Germinal center (tissue), 1 donor: ENCODE results near the gene JPH3.

Experiments used
- DNase-seq: peaks from one replicate; pipeline ENCODE4 v3.0.0; 2012; ENCODE audit warnings: mixed read lengths, low spot score

JPH3 gene

DNA sequence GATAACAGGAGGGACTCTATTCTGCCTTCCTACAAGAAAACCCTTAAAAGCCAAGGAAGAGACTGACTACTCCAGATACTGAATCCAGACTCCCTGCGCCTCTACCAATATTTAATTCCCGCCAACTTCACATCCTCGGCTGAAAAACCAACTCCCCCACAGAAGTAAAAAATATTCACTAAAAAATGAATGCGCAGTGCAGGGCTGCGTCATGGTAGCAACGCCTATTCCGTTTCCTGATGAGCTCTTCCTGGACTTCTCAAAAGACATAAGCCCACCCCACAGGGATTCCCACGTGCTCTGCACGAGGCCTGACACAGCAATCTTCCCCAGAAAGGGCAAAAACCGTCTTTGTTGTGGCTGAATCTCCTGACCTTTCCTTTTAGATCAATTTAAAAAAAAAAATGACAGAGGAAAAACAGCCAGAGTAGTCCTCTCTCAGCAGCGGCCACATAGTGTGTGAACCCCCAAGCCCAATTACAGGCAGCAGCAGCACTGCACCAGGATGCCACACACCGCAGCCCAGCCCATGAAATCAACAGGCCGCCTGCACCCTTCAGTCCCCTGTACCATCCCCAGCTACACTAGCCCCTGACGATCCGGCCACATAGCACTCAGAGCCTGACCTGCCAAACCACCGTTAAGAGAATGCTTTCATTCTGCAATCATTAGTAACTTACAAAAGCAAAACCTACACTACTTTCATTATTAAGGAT, 139.6 kb downstream of the JPH3 start:
- no peak for DNase-seq

- no peak for DNase-seq
Measured at GRCh38 chr16:87742781-87743490, 140.6 kb downstream of the JPH3 start.

- DNase-seq, result no peak
Measured at GRCh38 chr16:87744750-87745514, 142.6 kb downstream of the JPH3 start.

DNA sequence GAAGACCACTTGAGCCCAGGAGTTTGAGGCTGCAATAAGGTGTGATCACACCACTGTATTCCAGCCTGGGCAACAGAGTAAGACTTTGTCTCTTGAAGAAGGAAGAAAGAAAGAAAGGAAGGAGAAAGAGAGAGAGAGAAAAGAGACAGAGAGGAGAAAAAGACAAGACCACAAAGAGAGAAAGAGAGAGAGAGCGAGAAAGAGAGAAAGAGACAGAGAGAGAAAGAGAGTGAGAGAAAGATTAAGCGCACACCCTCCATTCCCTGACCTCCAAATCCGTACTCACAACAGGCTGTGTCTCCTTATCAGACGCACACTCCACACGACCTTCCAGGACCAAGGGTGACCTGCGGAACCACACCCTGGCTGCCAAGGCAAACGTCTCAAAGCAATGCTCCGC, 143.9 kb downstream of the JPH3 start:
- DNase-seq, result no peak
